Activated CD4-positive, alpha-beta memory T cell treated with anti-CD3 and anti-CD28 coated beads for 36 hours (primary cell): ENCODE results near the gene SH2D4B. TPM values are rescaled to one million over a fixed set of nuclear protein-coding genes. Genes with fewer than 3 reads are reported as not detected.

Experiments used
- CTCF ChIA-PET: fragments of 350-600 bp; sonication (Branson Sonifier 250); formaldehyde crosslinking; loops from one replicate; lab custom pipeline; 2021; ENCODE audit warnings: antibody characterized with exemption, inconsistent platforms; lab: Charles Lee
- POLR2A ChIA-PET: fragments of 350-600 bp; sonication (Branson Sonifier 250); formaldehyde crosslinking; loops from one replicate; lab custom pipeline; 2021; ENCODE audit warnings: antibody characterized with exemption; lab: Charles Lee
- DNase-seq: peaks from one replicate; pipeline ENCODE4 v3.0.0-alpha.2; 2020
- H3K27ac Mint-ChIP-seq: one replicate; pipeline ENCODE4 v1.8.0; 2021; ENCODE audit warnings: mixed read lengths
- H3K27me3 Mint-ChIP-seq: one replicate; pipeline ENCODE4 v1.8.0; 2021; ENCODE audit warnings: mixed read lengths
- H3K36me3 Mint-ChIP-seq: one replicate; pipeline ENCODE4 v1.8.0; 2021; ENCODE audit warnings: mixed read lengths
- H3K4me1 Mint-ChIP-seq: one replicate; pipeline ENCODE4 v1.8.0; 2021; ENCODE audit warnings: low read depth, mixed read lengths
- H3K4me3 Mint-ChIP-seq: one replicate; pipeline ENCODE4 v1.8.0; 2021; ENCODE audit warnings: mild to moderate bottlenecking, mixed read lengths
- H3K9me3 Mint-ChIP-seq: one replicate; pipeline ENCODE4 v1.8.0; 2021; ENCODE audit warnings: mixed read lengths
- intact Hi-C: fragments of 100-400 bp; cut with micrococcal nuclease; formaldehyde crosslinking; loops from one replicate; pipeline ENCODE4 v1.15.1; 2023
- total RNA-seq, 2 experiments: library from RNA; stranded (reverse); gene quantifications; one replicate each; pipeline ENCODE4 v1.2.3, GENCODE V29; 2021

SH2D4B gene
- total RNA-seq, 2 experiments from 2014 or later: 0.12 TPM; not detected in 1

GRCh38 chr10:80553436-80553835 is 15.7 kb downstream of the SH2D4B start:
- intact Hi-C loops: no loop called here

GRCh38 chr10:80554050-80554449 is 16.3 kb downstream of the SH2D4B start:
- Mint-ChIP-seq H3K36me3 (no peaks in the 10 kb centered on the region), H3K9me3 (no peaks in the 10 kb centered on the region), H3K27me3 (no peaks in the 10 kb centered on the region), H3K27ac (no peak overlapping the region), H3K4me1 (peaks cover 2% of the 10 kb centered on the region), H3K4me3 (no peak overlapping the region)
- intact Hi-C loops: no loop called here
- POLR2A ChIA-PET: no interaction called here
- CTCF ChIA-PET: no interaction called here
- DNase-seq: no peak

More at GRCh38 chr10:80553436-80553835, 15.7 kb downstream of the SH2D4B start:
- no peak overlapping the region for H3K27ac Mint-ChIP-seq
- H3K4me3 Mint-ChIP-seq: no peak overlapping the region
- POLR2A ChIA-PET: no interaction called here
- H3K36me3 Mint-ChIP-seq: no peaks in the 10 kb centered on the region
- peaks cover 2% of the 10 kb centered on the region for H3K27me3 Mint-ChIP-seq
- no peak for DNase-seq
- peaks cover 2% of the 10 kb centered on the region for H3K4me1 Mint-ChIP-seq
- CTCF ChIA-PET: no interaction called here
- no peaks in the 10 kb centered on the region for H3K9me3 Mint-ChIP-seq

- H3K4me1 Mint-ChIP-seq: peaks cover 2% of the 10 kb centered on the region
- intact Hi-C loops: no loop called here
- CTCF ChIA-PET: no interaction called here
- no peak for DNase-seq
- no peak overlapping the region for H3K27ac Mint-ChIP-seq
- H3K36me3 Mint-ChIP-seq: no peaks in the 10 kb centered on the region
- no peak overlapping the region for H3K4me3 Mint-ChIP-seq
- POLR2A ChIA-PET: no interaction called here
- H3K27me3 Mint-ChIP-seq: no peaks in the 10 kb centered on the region
- H3K9me3 Mint-ChIP-seq: no peaks in the 10 kb centered on the region
These were observed 17.7 kb downstream of the SH2D4B start for GRCh38 chr10:80555415-80555814.

- ChIA-PET CTCF (no interaction called here), POLR2A (no interaction called here)
- Mint-ChIP-seq H3K4me3 (no peak overlapping the region), H3K9me3 (no peaks in the 10 kb centered on the region), H3K4me1 (peaks cover 2% of the 10 kb centered on the region), H3K27me3 (peaks cover 1% of the 10 kb centered on the region), H3K27ac (no peak overlapping the region), H3K36me3 (no peaks in the 10 kb centered on the region)
- DNase-seq: no peak
- intact Hi-C loops: no loop called here
These were observed 24.2 kb downstream of the SH2D4B start for GRCh38 chr10:80561950-80562349.

- no peaks in the 10 kb centered on the region for H3K36me3 Mint-ChIP-seq
- H3K9me3 Mint-ChIP-seq: no peaks in the 10 kb centered on the region
- H3K4me3 Mint-ChIP-seq: no peak overlapping the region
- H3K4me1 Mint-ChIP-seq: no peaks in the 10 kb centered on the region
- POLR2A ChIA-PET: no interaction called here
- CTCF ChIA-PET: no interaction called here
- H3K27ac Mint-ChIP-seq: no peak overlapping the region
- peaks cover 5% of the 10 kb centered on the region for H3K27me3 Mint-ChIP-seq
- DNase-seq: no peak
- intact Hi-C loops: no loop called here
These were observed 29.6 kb downstream of the SH2D4B start for GRCh38 chr10:80567292-80567691.

GRCh38 chr10:80569131-80569895 is 31.6 kb downstream of the SH2D4B start:
- H3K27ac Mint-ChIP-seq: no peak overlapping the region
- H3K4me1 Mint-ChIP-seq: no peaks in the 10 kb centered on the region
- intact Hi-C loops: no loop called here
- DNase-seq: no peak
- H3K4me3 Mint-ChIP-seq: no peak overlapping the region
- ChIA-PET POLR2A (no interaction called here), CTCF (interaction anchor here (0.7 to 1.6 kb wide), 3 partner anchors 30 to 137 kb away, joined by 3 to 5 read pairs (median 5); no protein-coding TSS in a partner anchor)
- H3K27me3 Mint-ChIP-seq: peaks cover 5% of the 10 kb centered on the region
- no peaks in the 10 kb centered on the region for H3K36me3 Mint-ChIP-seq
- no peaks in the 10 kb centered on the region for H3K9me3 Mint-ChIP-seq

GRCh38 chr10:80571352-80571751 is 33.6 kb downstream of the SH2D4B start:
- no peak overlapping the region for H3K27ac Mint-ChIP-seq
- peaks cover 3% of the 10 kb centered on the region for H3K27me3 Mint-ChIP-seq
- DNase-seq: no peak
- H3K4me1 Mint-ChIP-seq: no peaks in the 10 kb centered on the region
- no peak overlapping the region for H3K4me3 Mint-ChIP-seq
- POLR2A ChIA-PET: no interaction called here
- intact Hi-C loops: no loop called here
- no peaks in the 10 kb centered on the region for H3K36me3 Mint-ChIP-seq
- CTCF ChIA-PET: no interaction called here
- H3K9me3 Mint-ChIP-seq: no peaks in the 10 kb centered on the region

GRCh38 chr10:80579181-80579763 is 41.6 kb downstream of the SH2D4B start:
- intact Hi-C loops: no loop called here
- Mint-ChIP-seq H3K27me3 (peaks cover 2% of the 10 kb centered on the region), H3K4me3 (no peak overlapping the region), H3K9me3 (no peaks in the 10 kb centered on the region), H3K27ac (no peak overlapping the region), H3K36me3 (no peaks in the 10 kb centered on the region), H3K4me1 (no peaks in the 10 kb centered on the region)
- no peak for DNase-seq
- ChIA-PET POLR2A (no interaction called here), CTCF (interaction anchor here (0.9 kb wide), 1 partner anchor 19 kb away, joined by 3 read pairs; no protein-coding TSS in a partner anchor)

GRCh38 chr10:80579849-80580637 is 42.3 kb downstream of the SH2D4B start:
- no peaks in the 10 kb centered on the region for H3K36me3 Mint-ChIP-seq
- no peak for DNase-seq
- POLR2A ChIA-PET: no interaction called here
- H3K27me3 Mint-ChIP-seq: peaks cover 2% of the 10 kb centered on the region
- H3K4me3 Mint-ChIP-seq: no peak overlapping the region
- intact Hi-C loops: no loop called here
- no peak overlapping the region for H3K27ac Mint-ChIP-seq
- H3K4me1 Mint-ChIP-seq: no peaks in the 10 kb centered on the region
- CTCF ChIA-PET: no interaction called here
- no peaks in the 10 kb centered on the region for H3K9me3 Mint-ChIP-seq

- Mint-ChIP-seq H3K36me3 (no peaks in the 10 kb centered on the region), H3K4me3 (no peak overlapping the region), H3K27me3 (peaks cover 2% of the 10 kb centered on the region), H3K4me1 (no peaks in the 10 kb centered on the region), H3K9me3 (no peaks in the 10 kb centered on the region), H3K27ac (no peak overlapping the region)
- CTCF ChIA-PET: interaction anchor here (0.6 kb wide), 1 partner anchor 15 kb away, joined by 5 read pairs; no protein-coding TSS in a partner anchor
- POLR2A ChIA-PET: no interaction called here
- intact Hi-C loops: no loop called here
- DNase-seq: no peak
These were observed 43.2 kb downstream of the SH2D4B start for GRCh38 chr10:80580638-80581468.

GRCh38 chr10:80581469-80581835 is 43.8 kb downstream of the SH2D4B start:
- Mint-ChIP-seq H3K27ac (no peak overlapping the region), H3K36me3 (no peaks in the 10 kb centered on the region), H3K9me3 (no peaks in the 10 kb centered on the region), H3K27me3 (peaks cover 2% of the 10 kb centered on the region), H3K4me3 (no peak overlapping the region), H3K4me1 (no peaks in the 10 kb centered on the region)
- DNase-seq: no peak
- ChIA-PET POLR2A (no interaction called here), CTCF (interaction anchor here (0.6 kb wide), 1 partner anchor 15 kb away, joined by 5 read pairs; no protein-coding TSS in a partner anchor)
- intact Hi-C loops: no loop called here
